Liver (tissue), 3 donors: ENCODE results near the gene MAIP1.

Experiments used
- CTCF ChIP-seq: fragments of 150-350 bp; IDR thresholded peaks from 2 replicates; pipeline ENCODE4 v1.5.1; 2017; ENCODE audit warnings: improper control_type of control experiment, low read depth, low read length; ENCODE audit not compliant: missing input control
- GABPA ChIP-seq, 2 donors: IDR thresholded peaks in 1 of 2; conservative IDR thresholded peaks in 1 of 2; 2 replicates each; pipeline ENCODE4 v1.6.1; 2016; ENCODE audit warnings: antibody characterized with exemption in 2 of 2, mild to moderate bottlenecking in 1 of 2, moderate library complexity in 1 of 2
- SP1 ChIP-seq: IDR thresholded peaks from 2 replicates; pipeline ENCODE4 v1.6.1; 2018; ENCODE audit warnings: antibody characterized with exemption, mild to moderate bottlenecking
- TAF1 ChIP-seq: conservative IDR thresholded peaks from 2 replicates; pipeline ENCODE4 v1.6.1; 2016; ENCODE audit warnings: antibody characterized with exemption, mild to moderate bottlenecking
- donor health status: healthy.
- donor health status: healthy.

GRCh38 chr2:200007306-200007705, 51.9 kb downstream of the MAIP1 start:
- TF ChIP-seq GABPA (IDR thresholded peaks at IDR 0.05 in 1 of 2, conservative IDR thresholded peaks at IDR 0.05 in 1 of 2) (no peak), TAF1 (no peak), CTCF (no peak), SP1 (no peak)
